OCI-M2 (cell line): ENCODE measurements around the gene AHNAK2.

Experiments
- DNase-seq: peaks from one replicate; lab custom pipeline; 2025; ENCODE audit not compliant: unreplicated experiment; lab: John Stamatoyannopoulos, UW

Gene AHNAK2

DNA sequence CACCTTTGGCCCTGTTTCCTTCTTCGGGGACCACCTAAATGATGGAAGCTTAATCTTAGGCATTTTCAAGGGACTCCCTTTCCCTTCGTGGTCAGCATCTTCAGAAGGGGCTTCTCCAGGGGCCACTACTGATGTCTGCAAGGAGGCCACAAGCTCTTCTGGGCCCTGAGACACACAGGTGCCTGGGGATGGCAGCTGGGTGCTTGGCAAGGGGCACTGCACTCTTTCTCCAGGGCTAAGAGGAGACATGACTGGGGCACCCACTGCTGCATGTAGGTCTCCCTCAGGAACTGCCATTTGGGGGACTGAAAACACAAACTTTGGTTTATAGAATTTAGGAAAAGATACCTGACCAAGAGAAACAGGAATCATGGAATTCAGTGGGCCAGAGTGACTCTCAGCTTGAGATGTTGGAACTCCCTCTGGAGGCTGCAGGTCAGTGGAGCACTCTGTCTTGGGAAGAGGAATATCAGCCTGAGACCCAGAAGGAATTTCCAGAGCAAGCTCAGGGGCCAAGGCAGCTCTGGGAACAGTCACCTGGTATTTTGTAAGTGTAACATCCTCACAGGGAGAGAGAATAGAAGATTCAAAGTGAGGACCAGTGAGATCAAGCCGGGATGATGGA, 37.5 kb downstream of the AHNAK2 start:
- DNase-seq, result no peak

DNA sequence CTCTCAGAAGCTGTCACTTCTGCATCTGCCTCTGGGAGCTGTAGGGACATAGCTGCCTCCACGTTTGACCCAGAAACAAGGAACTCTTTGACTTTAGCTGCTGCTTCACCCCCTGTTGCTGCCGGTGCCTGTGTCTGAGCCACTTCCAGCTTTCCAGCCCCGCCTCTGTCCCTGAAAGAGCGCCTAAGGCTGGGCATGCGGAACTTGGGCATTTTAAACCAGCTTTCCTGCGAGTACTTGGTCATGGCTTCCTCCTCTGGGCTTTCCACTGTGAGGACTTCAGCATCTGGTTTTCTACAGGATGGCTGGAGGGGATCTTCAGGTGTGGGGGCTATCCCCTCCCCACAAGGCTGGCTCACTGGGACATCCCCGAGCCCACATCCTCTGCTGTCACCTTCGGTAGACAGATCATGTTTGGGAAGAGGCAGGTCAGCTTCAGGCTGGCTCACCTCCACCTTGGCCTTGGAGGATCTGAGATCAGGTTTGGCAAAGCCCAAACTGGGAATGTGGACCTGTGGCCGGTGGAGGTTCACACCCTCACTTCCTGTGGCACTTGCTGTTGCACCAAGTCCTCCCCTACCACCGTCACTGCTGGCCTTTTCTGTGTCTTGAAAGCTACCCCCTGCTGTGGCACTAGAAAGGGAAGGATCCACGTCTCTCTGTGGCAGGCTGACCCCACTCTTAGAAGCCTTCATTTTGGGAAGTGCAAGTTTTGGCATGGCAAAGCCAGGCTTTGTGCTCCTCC, 38.3 kb downstream of the AHNAK2 start:
- DNase-seq, result no peak

DNA sequence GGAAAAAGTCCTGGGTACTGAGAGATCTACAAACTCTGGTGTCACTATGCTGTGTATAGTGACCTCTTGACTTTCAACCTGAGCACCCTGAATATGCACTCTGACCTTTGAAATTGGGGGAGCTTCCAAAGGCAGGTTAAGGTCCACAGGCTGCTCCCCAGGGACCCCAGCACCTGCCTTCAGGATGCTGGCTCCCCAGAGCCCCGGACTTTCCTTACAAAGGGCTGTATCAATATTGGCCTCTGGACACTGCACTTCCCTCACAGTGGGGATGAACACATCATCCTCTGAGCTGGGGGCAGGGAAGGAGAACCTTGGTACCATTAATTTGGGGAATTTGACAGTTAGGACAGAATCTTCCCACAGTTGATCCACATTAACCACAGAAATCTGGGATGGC, 39.2 kb downstream of the AHNAK2 start:
- DNase-seq, result no peak

DNA sequence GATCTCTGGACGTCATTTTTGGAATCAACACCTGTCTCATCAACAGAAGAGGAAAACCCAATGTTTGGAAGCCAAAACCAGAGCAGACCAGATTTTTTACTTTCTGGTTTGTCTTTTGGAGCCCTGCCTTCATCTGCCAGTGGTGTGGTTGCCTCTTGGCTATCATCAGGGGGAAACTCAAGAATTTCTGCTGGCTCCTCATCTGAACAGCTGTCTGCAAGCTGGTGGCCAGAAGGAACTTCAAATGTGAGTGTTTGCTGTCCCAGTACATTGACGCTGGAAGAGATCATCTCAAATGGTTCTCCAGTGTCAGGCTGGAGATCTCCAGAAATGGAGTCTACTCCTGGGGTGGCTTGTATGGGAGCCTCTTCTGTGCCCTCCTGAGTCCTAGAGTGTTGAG, 39.7 kb downstream of the AHNAK2 start:
- no peak for DNase-seq

DNA sequence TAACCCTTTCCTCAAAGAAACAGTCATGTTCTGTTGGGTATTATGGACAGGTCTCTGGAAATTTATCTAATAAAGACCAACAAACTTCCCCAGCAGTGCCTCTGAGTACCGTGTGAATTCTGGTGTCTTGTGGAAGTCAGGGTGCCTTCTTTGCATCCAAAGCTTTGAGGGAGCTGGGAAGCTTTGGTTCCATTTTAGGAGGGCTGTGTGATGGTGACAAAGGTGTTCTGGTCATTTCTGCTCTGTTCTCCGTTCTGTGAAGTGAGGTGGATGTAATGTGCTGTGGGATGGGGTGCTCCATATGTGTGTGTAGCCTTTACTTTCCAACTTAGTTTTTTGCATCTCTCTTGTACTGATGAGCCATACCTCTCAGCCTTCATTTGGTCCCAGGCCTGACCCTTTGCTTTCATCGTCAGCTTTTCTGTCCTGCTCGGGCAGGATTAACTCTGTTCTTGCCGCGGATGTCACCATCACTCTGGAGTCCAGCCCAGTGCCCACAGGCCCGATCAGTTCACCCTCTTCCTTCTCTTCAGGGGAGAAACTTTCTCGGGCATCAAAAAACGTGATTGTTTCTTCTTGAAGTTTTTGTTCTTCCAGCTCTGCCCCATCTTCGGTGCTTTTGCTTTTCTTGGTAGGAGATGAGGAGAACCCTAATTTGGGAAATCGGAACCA, 40.3 kb downstream of the AHNAK2 start:
- DNase-seq, result no peak

DNA sequence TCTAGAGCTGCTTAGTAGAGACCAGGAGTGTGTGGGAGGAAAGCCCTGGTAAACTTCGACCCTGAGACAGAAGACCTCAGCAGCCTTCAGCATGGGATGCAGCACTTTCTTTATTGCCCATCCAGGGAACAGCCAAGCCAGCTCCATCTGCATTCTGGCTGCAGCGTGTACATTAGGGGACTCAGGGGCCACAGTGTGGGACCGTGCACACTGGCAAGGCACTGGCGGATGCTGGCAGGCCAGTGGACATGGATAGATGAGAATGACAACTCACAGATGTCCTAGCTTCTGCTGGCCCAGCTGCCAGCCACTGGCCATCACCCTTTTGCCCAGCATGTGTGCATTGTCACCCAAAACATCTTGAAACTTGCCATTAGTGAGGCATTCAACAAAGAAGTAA, 41.0 kb downstream of the AHNAK2 start:
- DNase-seq, result no peak

DNA sequence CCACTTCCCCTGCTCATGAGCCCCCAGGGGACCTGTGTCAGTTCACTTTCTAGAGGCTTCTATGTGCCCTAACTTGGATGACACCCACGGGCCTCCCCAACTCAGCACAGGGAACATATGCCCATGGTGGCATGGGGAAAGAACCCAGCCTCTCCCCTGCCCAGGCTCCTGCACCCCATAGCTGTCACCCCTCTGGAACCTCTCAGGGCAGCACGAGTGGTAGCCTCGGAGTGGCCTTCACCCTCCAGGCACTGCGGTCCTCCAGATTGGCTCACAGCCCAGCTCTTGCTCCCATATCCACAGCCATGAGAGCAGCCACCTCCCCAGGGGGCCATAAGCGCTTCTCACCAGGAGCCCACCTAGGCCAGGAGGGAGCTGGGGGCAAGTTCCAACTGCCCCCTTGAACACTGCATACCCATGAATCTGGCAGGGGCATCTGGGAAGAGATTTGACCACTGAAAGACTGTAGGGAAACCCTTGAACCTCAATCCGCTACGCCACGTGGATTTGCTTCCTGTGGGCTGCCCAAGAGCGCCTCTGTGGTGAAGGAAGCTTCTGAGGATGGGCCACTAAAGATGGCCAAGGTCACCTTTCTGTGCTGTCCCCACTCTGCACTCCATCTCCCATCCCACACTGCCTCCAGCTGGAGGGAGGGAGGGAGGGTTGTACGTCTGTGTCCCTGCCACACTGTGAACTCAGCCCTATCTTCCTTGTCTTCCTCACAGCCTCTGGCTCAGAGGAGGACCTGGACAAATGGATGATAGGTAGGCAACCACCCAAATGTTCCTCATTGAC, 41.6 kb downstream of the AHNAK2 start:
- DNase-seq, result no peak

DNA sequence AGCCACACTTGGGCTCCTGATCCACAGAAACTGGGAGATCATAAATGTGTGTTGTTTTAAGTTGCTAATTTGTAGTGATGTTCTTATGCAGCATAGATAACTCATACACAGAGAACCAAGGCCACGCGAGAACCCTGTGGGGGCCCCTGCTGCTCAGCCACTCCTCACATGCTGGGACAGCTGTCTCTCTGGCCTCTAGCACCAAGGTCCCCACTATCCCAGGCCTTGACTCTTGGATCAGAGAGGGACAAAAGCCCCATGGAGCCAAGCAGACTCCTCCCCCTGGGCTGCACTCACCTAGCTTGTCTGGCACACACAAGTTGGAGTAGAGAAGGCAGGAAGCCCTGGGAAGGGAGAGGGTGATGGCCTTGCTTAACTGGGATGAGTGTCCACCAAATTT, 42.2 kb downstream of the AHNAK2 start:
- DNase-seq, result no peak

DNA sequence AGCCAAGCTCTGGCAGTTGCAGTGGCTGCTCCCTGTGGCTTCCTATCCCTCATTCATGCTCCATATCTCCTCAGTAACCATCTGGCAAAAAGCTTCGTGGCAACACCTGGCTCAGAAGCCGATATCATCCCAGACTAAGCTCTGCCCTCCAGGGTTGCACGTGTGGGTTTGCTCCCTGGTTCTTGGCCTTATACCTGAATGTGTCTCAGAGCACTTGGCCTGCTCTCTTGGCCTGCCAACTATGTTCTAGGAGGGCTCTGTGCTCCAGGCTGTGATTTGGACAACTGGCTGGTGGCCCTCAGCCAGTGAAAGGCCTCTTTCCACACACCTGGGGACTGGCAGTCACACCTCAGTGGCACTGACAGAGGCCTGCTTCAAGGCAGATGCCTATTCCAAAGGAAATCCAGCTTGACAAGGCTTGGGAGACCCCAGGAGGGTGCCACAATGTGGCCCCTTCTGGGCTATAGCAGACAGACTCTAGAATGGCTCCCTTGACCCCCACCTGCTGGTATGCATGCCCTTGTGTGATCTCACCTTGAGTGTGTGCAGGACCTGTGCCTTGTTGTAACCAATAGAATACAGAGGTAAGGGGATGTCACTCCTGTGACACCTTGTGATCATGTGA, 43.0 kb downstream of the AHNAK2 start:
- DNase-seq, result no peak

DNA sequence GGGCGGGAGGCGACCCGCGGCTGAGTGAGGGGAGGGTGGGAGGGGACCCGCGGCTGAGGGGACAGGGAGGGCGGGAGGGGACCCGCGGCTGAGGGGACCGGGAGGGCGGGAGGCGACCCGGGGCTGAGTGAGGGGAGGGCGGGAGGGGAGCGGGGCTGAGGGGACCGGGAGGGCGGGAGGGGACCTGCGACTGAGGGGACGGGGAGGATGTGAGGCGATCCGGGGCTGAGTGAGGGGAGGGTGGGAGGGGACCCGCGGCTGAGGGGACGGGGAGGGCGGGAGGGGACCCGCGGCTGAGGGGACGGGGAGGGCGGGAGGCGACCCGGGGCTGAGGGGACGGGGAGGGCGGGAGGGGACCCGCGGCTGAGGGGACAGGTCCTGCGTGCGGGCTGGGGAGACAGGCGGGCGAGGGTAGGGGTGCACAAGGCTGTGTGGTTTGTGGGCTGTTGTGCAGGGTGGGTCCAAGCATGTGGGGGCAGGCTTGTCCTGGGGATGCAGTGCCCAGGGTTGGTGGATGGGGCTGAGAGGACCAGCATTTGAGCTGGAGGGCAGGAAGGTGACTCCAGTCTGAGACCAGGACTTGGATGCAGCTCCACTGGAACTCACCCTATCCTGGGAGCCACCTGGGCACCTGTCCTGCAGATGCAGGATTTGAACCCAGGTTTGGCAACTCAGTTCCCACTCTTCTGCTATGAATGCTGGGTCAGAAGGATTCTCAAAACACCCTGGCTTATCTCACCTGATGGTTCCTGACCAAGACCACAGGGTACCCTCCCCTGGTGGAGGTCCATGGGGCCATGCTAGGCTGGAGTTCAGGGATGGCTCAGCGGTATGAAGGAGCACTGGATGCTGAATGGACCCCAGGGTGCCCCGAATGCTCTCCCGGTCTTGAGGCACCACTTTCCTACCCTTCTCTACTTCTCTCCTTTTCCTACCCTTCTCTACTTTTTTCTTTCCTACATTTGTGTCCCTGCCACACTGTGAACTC, 44.1 kb downstream of the AHNAK2 start:
- DNase-seq, result no peak

DNA sequence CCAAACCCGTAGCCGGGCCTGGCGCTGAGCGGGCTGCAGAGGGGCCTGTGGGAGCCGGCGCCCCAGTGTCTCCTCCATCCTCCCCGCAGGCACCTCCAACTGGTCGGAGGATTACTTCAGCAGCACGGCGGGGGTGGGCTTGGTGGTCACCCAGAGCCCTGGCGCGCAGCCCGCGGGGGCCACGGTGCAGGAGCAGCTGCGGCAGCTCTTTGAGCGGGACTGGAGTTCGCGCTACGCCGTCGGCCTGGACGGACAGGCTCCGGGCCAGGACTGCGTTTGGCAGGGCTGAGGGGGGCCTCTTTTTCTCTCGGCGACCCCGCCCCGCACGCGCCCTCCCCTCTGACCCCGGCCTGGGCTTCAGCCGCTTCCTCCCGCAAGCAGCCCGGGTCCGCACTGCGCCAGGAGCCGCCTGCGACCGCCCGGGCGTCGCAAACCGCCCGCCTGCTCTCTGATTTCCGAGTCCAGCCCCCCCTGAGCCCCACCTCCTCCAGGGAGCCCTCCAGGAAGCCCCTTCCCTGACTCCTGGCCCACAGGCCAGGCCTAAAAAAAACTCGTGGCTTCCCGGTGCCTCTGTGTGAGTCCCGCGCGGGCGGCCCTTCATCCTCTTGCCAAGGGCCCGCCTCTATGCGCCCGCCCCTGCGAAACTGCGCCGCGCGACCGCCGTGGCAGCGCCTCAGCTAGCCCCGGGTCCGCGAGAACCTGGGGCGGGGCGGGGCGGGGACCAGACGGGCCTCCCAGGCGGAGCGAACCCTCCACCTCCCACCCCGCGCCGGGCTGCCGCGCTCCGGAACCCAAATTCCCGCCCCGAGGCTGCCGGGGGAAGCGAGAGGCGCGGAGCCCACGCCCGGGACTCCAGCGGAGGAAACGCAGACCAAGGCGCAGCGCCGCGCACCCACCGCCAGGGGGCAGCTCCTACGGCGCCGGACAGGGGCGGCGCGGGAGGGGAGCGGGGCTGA, 45.2 kb downstream of the AHNAK2 start:
- no peak for DNase-seq

DNA sequence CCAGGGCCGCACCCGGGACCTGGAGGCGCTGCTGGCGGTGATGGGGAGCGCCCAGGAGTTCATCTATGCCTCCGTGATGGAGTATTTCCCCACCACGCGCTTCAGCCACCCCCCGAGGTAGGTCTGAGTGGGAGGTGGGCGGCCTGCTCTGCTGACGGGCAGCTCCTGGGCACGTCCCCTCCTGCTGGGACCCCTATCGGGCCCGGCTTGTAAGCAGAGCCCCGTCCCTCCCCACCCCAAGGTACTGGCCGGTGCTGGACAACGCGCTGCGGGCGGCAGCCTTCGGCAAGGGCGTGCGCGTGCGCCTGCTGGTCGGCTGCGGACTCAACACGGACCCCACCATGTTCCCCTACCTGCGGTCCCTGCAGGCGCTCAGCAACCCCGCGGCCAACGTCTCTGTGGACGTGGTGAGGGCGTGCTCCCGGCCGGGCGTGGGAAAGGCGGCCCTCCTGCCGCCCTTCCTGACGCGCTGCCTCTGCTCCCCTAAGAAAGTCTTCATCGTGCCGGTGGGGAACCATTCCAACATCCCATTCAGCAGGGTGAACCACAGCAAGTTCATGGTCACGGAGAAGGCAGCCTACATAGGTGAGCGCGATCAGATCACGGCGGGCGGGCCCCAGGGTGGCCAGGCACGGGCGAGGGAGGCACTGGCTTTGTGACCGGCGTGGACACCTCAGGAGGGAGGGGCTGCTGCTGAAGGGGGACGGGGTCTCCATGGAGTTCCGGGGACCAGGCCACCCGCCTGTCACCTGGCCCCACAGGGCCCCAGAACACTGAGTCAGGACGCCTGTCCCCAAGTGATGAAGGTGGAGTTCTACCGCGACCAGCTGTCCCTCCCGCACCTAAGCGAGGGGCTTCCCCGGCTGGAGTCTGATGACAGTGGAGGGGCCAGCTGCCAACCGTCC, 46.2 kb downstream of the AHNAK2 start:
- no peak for DNase-seq

DNA sequence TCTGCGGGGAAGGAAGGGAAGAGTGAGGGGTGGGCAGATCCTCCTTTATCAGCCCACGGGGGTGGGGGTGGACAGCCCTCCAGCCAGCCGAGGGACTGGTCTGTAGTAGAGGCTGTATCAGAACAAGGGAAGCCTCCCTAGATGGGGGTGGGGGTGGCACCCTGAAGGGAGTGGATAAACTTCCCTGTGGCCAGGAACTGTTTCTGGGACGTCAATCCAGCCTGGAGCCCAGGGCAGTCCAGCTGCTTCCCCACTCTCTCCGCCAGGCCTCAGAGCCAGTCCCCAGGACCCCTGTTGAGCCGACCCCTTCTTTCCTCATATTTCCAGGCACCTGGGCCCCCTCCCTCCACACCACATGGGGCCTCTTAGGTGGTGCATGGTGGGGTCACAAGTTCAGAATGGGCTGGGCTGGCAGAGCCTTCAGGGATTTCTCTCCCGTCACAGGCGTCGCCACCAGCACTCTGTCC, 46.8 kb downstream of the AHNAK2 start:
- no peak for DNase-seq

DNA sequence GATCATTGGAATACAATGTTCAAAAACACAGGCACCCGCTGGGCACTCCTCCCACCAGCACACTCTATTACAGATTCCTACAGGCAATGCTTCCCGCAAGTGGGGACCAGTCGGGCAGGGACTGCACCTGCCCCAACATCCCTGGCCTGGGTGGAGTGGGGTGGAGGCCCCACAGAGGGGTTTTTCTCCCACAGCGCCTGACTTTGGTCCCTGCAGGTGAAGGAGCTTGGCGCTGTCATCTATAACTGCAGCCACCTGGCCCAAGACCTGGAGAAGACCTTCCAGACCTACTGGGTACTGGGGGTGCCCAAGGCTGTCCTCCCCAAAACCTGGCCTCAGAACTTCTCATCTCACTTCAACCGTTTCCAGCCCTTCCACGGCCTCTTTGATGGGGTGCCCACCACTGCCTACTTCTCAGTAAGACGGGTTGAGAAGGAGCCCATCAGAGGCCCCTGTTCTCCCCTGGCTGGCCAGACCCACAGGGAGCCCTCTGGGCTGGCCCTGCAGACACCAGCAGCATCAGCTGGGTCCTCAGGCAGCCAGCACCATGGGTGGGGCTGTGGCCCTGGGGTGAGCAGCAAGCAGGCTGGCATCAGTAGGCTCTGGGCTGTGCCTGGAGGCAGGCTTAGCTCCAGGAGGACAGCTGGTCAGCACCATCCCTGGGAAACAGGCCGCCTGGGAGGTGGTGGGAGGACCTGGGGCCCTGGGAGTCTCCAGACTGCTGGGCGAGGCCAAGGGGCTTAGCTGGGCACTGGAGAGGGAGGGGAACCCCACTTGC, 47.5 kb downstream of the AHNAK2 start:
- DNase-seq, result no peak

DNA sequence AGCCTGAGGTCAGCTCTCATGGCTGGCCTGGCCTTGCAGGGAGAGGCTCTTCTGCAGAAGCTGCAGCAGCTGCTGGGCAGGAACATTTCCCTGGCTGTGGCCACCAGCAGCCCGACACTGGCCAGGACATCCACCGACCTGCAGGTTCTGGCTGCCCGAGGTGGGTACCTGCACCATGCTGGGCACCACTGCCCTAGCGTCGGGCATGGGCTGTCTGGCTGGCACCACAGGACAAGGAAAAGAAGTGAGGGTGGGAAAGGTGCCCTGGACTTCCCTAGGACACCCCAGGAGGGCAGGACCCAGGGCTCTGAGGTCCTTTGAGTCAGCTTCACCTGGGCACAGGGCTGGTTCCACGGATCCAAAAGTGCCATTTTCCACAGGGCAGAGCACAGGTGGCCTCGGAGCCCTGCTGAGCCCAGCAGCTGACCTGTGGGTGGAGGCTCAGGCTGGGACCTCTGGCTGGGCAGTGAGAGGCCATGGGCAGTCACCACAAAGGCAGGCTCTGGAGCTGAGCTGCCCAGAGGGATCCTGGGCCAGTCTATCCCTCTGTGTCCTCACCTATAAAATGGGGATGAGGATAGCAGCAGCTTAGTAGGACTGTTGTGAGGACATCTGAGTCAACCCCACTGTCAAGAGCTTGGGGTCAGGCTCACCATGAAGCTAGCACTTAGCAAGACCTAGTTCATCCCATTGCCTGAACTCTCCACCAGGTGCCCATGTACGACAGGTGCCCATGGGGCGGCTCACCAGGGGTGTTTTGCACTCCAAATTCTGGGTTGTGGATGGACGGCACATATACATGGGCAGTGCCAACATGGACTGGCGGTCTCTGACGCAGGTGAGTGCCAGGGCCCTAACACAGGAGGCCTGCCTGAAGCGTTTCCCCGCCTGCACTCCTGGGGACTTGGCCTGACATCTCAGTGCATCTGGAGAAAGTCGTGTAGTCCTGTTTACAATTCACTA, 48.6 kb downstream of the AHNAK2 start:
- DNase-seq, result no peak
